ENCODE results near the gene ROBO1. TPM values are rescaled to one million over a fixed set of nuclear protein-coding genes. Genes with fewer than 3 reads are reported as not detected.

Gene ROBO1
- total and polyA plus RNA-seq, 2 of the 8 experiments (the other 6 are each of a cell fraction or from before 2014, with no cell fraction given), result 51.4 to 91.0 TPM

DNA sequence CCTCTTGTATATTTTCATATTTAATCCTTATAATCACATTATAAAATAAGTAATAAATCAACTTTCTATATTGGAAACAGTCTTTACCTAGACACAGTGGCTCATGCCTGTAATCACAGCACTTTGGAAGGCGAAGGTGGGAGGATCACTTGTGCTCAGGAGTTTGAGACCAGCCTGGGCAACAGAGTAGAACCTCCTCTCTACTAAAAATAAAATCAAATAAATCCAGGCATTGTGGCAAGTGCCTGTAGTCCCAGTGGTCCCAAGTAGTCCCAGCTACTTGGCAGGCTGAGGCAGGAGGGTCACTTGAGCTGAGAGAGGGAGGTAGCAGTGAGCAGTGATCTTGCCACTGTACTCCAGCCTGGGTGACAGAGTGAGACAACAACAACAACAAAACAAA lies 975.1 kb downstream of the ROBO1 start:
- H3K36me3 ChIP-seq (ENCODE audit: control insufficient read depth in 2 of 4, insufficient read depth in 4 of 4, low read length in 3 of 4), result no peaks in the 10 kb centered on the region
- peak overlapping the region; percentile 60; the same call in 1 of the 2 replicates for H3K27ac ChIP-seq (ENCODE audit: low read depth, low read length)
- FAIRE-seq, result no peak
- no peak overlapping the region for H3K4ac ChIP-seq (replicated peaks; ENCODE audit: insufficient read length, low read depth, low read length)
- ChIA-PET POLR2A (ENCODE audit: partially characterized antibody) (no interaction called here), CTCF (ENCODE audit: partially characterized antibody) (interaction anchor here (1.2 kb wide), 1 partner anchor 8 kb away, joined by 3 read pairs; no protein-coding TSS in a partner anchor)
- H3K14ac ChIP-seq (ENCODE audit: insufficient read length), result no peak overlapping the region
- H4K5ac ChIP-seq (ENCODE audit: insufficient read length, low read depth, low read length), result no peak overlapping the region
- DNase-seq (ENCODE audit: low read depth in 1 of 2, low spot score in 2 of 2), result no peak
- H3K79me2 ChIP-seq (ENCODE audit: control insufficient read depth in 1 of 2, insufficient read depth in 2 of 2, low read length in 2 of 2), result peaks cover 0 to 7% of the 10 kb centered on the region in 2 experiments; a peak in 2 of 4 replicates
- H2AFZ ChIP-seq (ENCODE audit: low read length), result no peak overlapping the region
- H3K4me2 ChIP-seq (ENCODE audit: insufficient read depth in 1 of 2, low read depth in 2 of 2, low read length in 2 of 2), result no peak overlapping the region
- H2AK5ac ChIP-seq (ENCODE audit: low read depth, low read length), result no peak overlapping the region
- H4K91ac ChIP-seq (replicated peaks; ENCODE audit: insufficient read length, low read length), result no peak overlapping the region
- H2BK120ac ChIP-seq (replicated peaks; ENCODE audit: low read depth, low read length), result no peak overlapping the region
- no peak overlapping the region for H4K8ac ChIP-seq (ENCODE audit: extremely low read depth, insufficient read depth, low read length)
- no peaks in the 10 kb centered on the region for H3K9me3 ChIP-seq (ENCODE audit: insufficient read depth in 2 of 2, low read depth in 1 of 2, low read length in 1 of 2)
- H3K79me1 ChIP-seq (ENCODE audit: low read depth, low read length), result peaks cover 2% of the 10 kb centered on the region; the same call in 1 of the 2 replicates
- H2BK15ac ChIP-seq (ENCODE audit: low read length), result no peak overlapping the region
- H2BK20ac ChIP-seq (ENCODE audit: low read length), result no peak overlapping the region
- H3K18ac ChIP-seq (ENCODE audit: extremely low read depth, low read length), result no peak overlapping the region
- 95% methylated on average over 1 of the region's 1 CpG; no CpG with 5 or more reads in 1 of the 2 experiments for WGBS, 2 experiments (ENCODE audit: extremely low coverage in 1 of 2, insufficient coverage in 1 of 2, insufficient read length in 1 of 2, insufficient replicate concordance in 2 of 2, low coverage in 1 of 2, low lambda C conversion rate in 2 of 2, missing lambda C conversion rate in 1 of 2)
- no peak overlapping the region for H3K23ac ChIP-seq (ENCODE audit: insufficient read length)
- H3K9ac ChIP-seq (replicated peaks in 1 of 4; ENCODE audit: extremely low read depth in 1 of 4, low read depth in 3 of 4, low read length in 3 of 4), result no peak overlapping the region
- peaks cover 0 to 2% (median 0%) of the 10 kb centered on the region in 4 experiments; a peak in 1 of 7 replicates for H3K4me1 ChIP-seq (replicated peaks in 1 of 4; ENCODE audit: control insufficient read depth in 3 of 4, insufficient read depth in 4 of 4, low read length in 3 of 4)
- no peak overlapping the region for H2BK12ac ChIP-seq (ENCODE audit: low read depth, low read length)
- no peak overlapping the region for H2BK5ac ChIP-seq (ENCODE audit: low read depth, low read length)
- H3K23me2 ChIP-seq (ENCODE audit: low read depth, low read length), result no peaks in the 10 kb centered on the region
- TF ChIP-seq HDAC2 (IDR thresholded peaks at IDR 0.05; ENCODE audit: borderline replicate concordance in 1 of 2, low read depth in 2 of 2, low read length in 2 of 2) (no peak), ASH2L (IDR thresholded peaks at IDR 0.05; ENCODE audit: low read length) (no peak), CBX5 (IDR thresholded peaks at IDR 0.05; ENCODE audit: low read depth, low read length) (no peak), TAF1 (IDR thresholded peaks at IDR 0.05; ENCODE audit: low read depth, low read length) (no peak), EGR1 (IDR thresholded peaks at IDR 0.05; ENCODE audit: borderline replicate concordance, low read depth, low read length) (no peak)
- no peaks in the 10 kb centered on the region for H3K27me3 ChIP-seq (replicated peaks in 1 of 4; ENCODE audit: control insufficient read depth in 3 of 4, extremely low read depth in 1 of 4, insufficient read depth in 3 of 4, low read length in 3 of 4)
- no peak overlapping the region for H3K56ac ChIP-seq (replicated peaks; ENCODE audit: insufficient read length, low read depth, low read length)
- peaks cover 0 to 5% of the 10 kb centered on the region in 2 experiments for H4K20me1 ChIP-seq (replicated peaks in 1 of 2; ENCODE audit: control insufficient read depth in 1 of 2, insufficient read depth in 2 of 2, low read length in 2 of 2)
- H3K4me3 ChIP-seq (ENCODE audit: extremely low read depth in 1 of 4, insufficient read depth in 2 of 4, low read depth in 3 of 4, low read length in 4 of 4), result no peak overlapping the region
